Non-pigmented ciliary epithelial cell (primary cell): Measurements from ENCODE around the gene ITM2C.
A peak's percentile ranks its signal among the peaks of the same experiment; 100 is the strongest.

Source experiments
- DNase-seq: peaks from one replicate; pipeline ENCODE4 v3.0.0-alpha.2; 2010; ENCODE audit warnings: low read depth

ITM2C gene

GRCh38 chr2:230864605-230865306 lies at the start of gene ITM2C:
Gene ITM2C, plus strand, starts transcription at chr2:230864942. Its CDS starts 84 bp downstream, at chr2:230865026.
- DNase-seq, result no peak

GRCh38 chr2:230815088-230815487 lies 49.7 kb upstream of the ITM2C start:
- no peak for DNase-seq

GRCh38 chr2:230816735-230817134 lies 48.0 kb upstream of the ITM2C start:
- no peak for DNase-seq

- DNase-seq, result no peak
These were observed 45.3 kb upstream of the ITM2C start for GRCh38 chr2:230819433-230819832.

- no peak for DNase-seq
These were observed 43.3 kb upstream of the ITM2C start for GRCh38 chr2:230821261-230821990.

- DNase-seq, result no peak
These were observed 42.7 kb upstream of the ITM2C start for GRCh38 chr2:230821991-230822520.

- no peak for DNase-seq
These were observed 41.3 kb upstream of the ITM2C start for GRCh38 chr2:230823264-230823964.

- peak; percentile 44 for DNase-seq
These were observed 40.2 kb upstream of the ITM2C start for GRCh38 chr2:230824406-230824978.

GRCh38 chr2:230825354-230825753 lies 39.4 kb upstream of the ITM2C start:
- no peak for DNase-seq

- DNase-seq, result no peak
These were observed 36.9 kb upstream of the ITM2C start for GRCh38 chr2:230827774-230828271.

- DNase-seq, result no peak
These were observed 36.3 kb upstream of the ITM2C start for GRCh38 chr2:230828272-230828961.

GRCh38 chr2:230829293-230829692 lies 35.4 kb upstream of the ITM2C start:
- no peak for DNase-seq

GRCh38 chr2:230829959-230830358 lies 34.8 kb upstream of the ITM2C start:
- no peak for DNase-seq

GRCh38 chr2:230830428-230830827 lies 34.3 kb upstream of the ITM2C start:
- DNase-seq, result no peak

GRCh38 chr2:230840301-230840700 lies 24.4 kb upstream of the ITM2C start:
- DNase-seq, result no peak

GRCh38 chr2:230842473-230842872 lies 22.3 kb upstream of the ITM2C start:
- no peak for DNase-seq

- DNase-seq, result no peak
These were observed 21.6 kb upstream of the ITM2C start for GRCh38 chr2:230843132-230843531.

GRCh38 chr2:230846360-230846759 lies 18.4 kb upstream of the ITM2C start:
- DNase-seq, result no peak

GRCh38 chr2:230847883-230848388 lies 16.8 kb upstream of the ITM2C start:
- DNase-seq, result peak; percentile 45

GRCh38 chr2:230849633-230850357 lies 14.9 kb upstream of the ITM2C start:
- no peak for DNase-seq

- DNase-seq, result no peak
These were observed 14.4 kb upstream of the ITM2C start for GRCh38 chr2:230850358-230850658.
